Measurements from ENCODE around the gene HP.
A peak's percentile ranks its signal among the peaks of the same experiment; 100 is the strongest.

GRCh38 chr16:72066747-72067146 is 12.4 kb downstream of the HP start:
- TF ChIP-seq, protein P1, sequence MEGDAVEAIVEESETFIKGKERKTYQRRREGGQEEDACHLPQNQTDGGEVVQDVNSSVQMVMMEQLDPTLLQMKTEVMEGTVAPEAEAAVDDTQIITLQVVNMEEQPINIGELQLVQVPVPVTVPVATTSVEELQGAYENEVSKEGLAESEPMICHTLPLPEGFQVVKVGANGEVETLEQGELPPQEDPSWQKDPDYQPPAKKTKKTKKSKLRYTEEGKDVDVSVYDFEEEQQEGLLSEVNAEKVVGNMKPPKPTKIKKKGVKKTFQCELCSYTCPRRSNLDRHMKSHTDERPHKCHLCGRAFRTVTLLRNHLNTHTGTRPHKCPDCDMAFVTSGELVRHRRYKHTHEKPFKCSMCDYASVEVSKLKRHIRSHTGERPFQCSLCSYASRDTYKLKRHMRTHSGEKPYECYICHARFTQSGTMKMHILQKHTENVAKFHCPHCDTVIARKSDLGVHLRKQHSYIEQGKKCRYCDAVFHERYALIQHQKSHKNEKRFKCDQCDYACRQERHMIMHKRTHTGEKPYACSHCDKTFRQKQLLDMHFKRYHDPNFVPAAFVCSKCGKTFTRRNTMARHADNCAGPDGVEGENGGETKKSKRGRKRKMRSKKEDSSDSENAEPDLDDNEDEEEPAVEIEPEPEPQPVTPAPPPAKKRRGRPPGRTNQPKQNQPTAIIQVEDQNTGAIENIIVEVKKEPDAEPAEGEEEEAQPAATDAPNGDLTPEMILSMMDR (IDR thresholded peaks at IDR 0.05), result peak in 6 of 7 experiments; percentile 37 to 65 (median 54)
- TF ChIP-seq POLR2A (IDR thresholded peaks at IDR 0.05), result no peak

Data from body of pancreas (tissue), 4 donors.